RWPE2 (cell line): Measurements from ENCODE around the gene CACNG4.

ENCODE experiments used
- ATAC-seq: fragments of 200-7000 bp; cut with Tn5 transposase; 3 replicates; pipeline ENCODE4 v1.9.1; 2021; ENCODE audit warnings: low read depth
- DNase-seq: peaks from one replicate; pipeline ENCODE4 v3.0.0-alpha.2; 2020; ENCODE audit warnings: low spot score
- H3K27ac ChIP-seq: fragments of 450-650 bp; 2 replicates; pipeline ENCODE4 v1.5.1; 2017; ENCODE audit warnings: mild to moderate bottlenecking; ENCODE audit not compliant: poor library complexity, severe bottlenecking
- H3K27me3 ChIP-seq: fragments of 250-450 bp; sonication (Bioruptor Pico); 2 replicates; pipeline ENCODE4 v1.5.1; 2021; ENCODE audit warnings: mild to moderate bottlenecking, moderate library complexity; ENCODE audit not compliant: insufficient read depth, poor library complexity, severe bottlenecking
- H3K36me3 ChIP-seq: fragments of 250-450 bp; sonication (Bioruptor Pico); 2 replicates; pipeline ENCODE4 v1.5.1; 2020; ENCODE audit warnings: low read depth, mild to moderate bottlenecking, moderate library complexity
- H3K4me1 ChIP-seq: fragments of 250-450 bp; sonication (Bioruptor Pico); 2 replicates; pipeline ENCODE4 v1.5.1; 2021; ENCODE audit warnings: mild to moderate bottlenecking, moderate library complexity; ENCODE audit not compliant: insufficient read depth, poor library complexity, severe bottlenecking
- H3K4me3 ChIP-seq: fragments of 250-450 bp; sonication (Bioruptor Pico); 2 replicates; pipeline ENCODE4 v1.5.1; 2021; ENCODE audit warnings: mild to moderate bottlenecking, moderate library complexity; ENCODE audit not compliant: severe bottlenecking
- H3K9me3 ChIP-seq: fragments of 250-450 bp; sonication (Bioruptor Pico); 2 replicates; pipeline ENCODE4 v1.5.1; 2021; ENCODE audit warnings: mild to moderate bottlenecking, moderate library complexity; ENCODE audit not compliant: severe bottlenecking
- TF ChIP-seq, protein P1 (sequence below): fragments of 450-650 bp; IDR thresholded peaks from one replicate; pipeline ENCODE4 v1.5.1; 2017; ENCODE audit warnings: mild to moderate bottlenecking, moderate library complexity; ENCODE audit not compliant: poor library complexity, severe bottlenecking

Gene CACNG4

DNA sequence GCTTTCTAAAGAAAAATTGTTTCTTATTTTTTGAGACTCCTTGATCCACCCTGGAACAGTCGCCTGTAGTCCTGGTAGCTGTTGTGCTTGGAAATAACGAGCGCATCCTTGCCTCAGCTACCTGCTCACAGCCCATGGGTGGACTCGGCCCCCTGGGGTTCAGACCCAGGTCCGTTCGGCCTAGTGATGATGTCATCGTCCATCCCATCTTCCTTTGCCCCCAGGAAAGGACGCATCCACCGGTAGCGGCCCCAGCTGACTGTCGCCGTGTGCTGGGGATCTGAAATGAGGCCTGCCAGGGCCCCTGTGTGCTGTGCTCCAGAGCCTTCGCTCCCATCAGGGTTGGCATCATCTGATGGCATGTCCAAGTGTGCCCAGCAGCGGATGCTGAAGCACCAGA, 67.9 kb downstream of the CACNG4 start:
- DNase-seq (no peak), ATAC-seq (no peak)
- Histone ChIP-seq H3K36me3 (no peaks in the 10 kb centered on the region), H3K27me3 (no peaks in the 10 kb centered on the region), H3K9me3 (no peaks in the 10 kb centered on the region), H3K27ac (no peak overlapping the region), H3K4me3 (no peak overlapping the region), H3K4me1 (no peaks in the 10 kb centered on the region)
- TF ChIP-seq, protein P1, sequence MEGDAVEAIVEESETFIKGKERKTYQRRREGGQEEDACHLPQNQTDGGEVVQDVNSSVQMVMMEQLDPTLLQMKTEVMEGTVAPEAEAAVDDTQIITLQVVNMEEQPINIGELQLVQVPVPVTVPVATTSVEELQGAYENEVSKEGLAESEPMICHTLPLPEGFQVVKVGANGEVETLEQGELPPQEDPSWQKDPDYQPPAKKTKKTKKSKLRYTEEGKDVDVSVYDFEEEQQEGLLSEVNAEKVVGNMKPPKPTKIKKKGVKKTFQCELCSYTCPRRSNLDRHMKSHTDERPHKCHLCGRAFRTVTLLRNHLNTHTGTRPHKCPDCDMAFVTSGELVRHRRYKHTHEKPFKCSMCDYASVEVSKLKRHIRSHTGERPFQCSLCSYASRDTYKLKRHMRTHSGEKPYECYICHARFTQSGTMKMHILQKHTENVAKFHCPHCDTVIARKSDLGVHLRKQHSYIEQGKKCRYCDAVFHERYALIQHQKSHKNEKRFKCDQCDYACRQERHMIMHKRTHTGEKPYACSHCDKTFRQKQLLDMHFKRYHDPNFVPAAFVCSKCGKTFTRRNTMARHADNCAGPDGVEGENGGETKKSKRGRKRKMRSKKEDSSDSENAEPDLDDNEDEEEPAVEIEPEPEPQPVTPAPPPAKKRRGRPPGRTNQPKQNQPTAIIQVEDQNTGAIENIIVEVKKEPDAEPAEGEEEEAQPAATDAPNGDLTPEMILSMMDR = no peak

DNA sequence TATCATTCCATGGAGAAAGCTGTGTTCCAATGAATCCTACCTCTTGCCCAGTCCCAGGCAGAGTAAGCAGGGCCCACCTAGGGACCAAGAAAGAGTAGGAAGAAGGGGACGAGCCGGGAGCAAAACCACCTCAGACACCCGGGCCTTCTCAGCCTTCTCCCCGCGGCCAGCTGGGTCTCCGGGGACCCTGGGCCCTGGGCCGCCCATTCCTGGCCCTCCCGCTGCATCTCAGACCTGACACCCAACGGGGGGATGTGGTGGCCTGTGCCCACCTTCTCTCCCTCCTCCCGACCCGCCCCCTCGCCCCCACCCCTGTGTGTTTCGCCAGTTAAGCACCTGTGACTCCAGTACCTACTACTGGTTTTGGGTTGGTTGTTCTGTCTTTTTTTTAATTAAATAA, 68.5 kb downstream of the CACNG4 start:
- TF ChIP-seq, protein P1 = no peak
- DNase-seq = no peak
- Histone ChIP-seq H3K36me3 (no peaks in the 10 kb centered on the region), H3K4me3 (no peak overlapping the region), H3K4me1 (no peaks in the 10 kb centered on the region), H3K27ac (no peak overlapping the region), H3K27me3 (no peaks in the 10 kb centered on the region), H3K9me3 (no peaks in the 10 kb centered on the region)
- ATAC-seq = no peak

DNA sequence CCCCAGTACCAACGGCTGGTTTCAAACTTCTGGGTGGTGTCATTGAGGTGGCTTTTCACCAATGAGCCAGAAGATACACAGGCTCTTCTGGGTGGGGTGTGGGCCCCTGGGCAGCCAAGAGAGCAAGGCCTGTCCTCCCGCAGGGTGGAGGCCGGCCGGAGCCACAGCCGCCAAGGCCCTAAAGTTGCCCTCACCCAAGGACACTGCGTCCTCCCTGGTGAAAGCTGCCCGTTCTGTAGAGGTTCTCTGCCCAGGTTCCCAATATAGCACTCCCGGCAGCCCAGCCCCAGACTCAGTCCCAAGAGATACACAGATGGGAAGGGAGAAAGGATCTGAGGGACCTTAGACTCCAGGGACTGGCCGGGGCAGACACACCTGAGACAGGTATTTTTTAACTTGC, 69.1 kb downstream of the CACNG4 start:
- Histone ChIP-seq H3K4me1 (no peaks in the 10 kb centered on the region), H3K4me3 (no peak overlapping the region), H3K27ac (no peak overlapping the region), H3K9me3 (no peaks in the 10 kb centered on the region), H3K27me3 (no peaks in the 10 kb centered on the region), H3K36me3 (no peaks in the 10 kb centered on the region)
- TF ChIP-seq, protein P1 = no peak
- DNase-seq (no peak), ATAC-seq (no peak)

DNA sequence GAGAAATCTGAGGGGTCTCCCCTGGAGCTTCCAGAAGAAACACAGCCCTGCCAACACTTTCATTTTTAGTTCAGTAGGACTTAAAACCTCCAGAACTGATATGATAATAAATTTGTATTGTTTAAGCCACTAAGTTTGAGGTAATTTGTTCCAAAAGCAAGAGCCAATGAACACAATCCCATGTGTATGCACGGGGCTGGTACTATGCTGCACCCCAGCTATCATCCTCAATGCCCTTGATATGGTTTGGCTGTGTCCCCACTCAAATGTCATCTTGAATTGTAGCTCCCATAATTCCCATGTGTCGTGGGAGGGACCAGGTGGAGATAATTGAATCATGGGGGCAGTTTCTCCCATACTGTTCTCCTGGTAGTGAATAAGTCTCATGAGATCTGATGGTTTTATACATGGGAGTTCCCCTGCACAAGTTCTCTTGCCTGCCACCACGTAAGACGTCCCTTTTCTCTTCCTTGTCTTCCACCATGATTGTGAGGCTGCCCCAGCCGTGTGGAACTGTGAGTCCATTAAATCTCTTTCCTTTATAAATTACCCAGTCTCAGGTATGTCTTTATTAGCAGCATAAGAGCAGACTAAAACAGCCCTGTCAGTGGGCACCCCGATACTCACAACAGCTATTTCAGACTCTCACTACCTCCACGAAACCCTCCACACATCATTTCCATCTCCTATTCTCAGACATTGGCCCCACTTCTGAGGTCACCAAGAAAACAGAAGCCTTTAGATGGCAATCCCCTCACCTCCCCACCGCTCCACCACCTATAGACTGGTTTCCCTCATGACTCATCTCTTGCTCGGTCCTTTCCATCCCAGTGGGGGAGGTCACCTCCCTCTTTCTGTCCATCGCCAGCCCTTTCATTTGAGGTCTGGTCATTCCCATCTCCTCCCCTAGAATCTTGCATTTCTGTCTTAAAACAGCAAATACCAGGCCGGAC, 70.9 kb downstream of the CACNG4 start:
- DNase-seq (no peak), ATAC-seq (no peak)
- no peaks in the 10 kb centered on the region for H3K36me3 ChIP-seq
- no peaks in the 10 kb centered on the region for H3K9me3 ChIP-seq
- TF ChIP-seq, protein P1 = no peak
- no peak overlapping the region for H3K27ac ChIP-seq
- H3K4me1 ChIP-seq = no peaks in the 10 kb centered on the region
- no peaks in the 10 kb centered on the region for H3K27me3 ChIP-seq
- H3K4me3 ChIP-seq = no peak overlapping the region

DNA sequence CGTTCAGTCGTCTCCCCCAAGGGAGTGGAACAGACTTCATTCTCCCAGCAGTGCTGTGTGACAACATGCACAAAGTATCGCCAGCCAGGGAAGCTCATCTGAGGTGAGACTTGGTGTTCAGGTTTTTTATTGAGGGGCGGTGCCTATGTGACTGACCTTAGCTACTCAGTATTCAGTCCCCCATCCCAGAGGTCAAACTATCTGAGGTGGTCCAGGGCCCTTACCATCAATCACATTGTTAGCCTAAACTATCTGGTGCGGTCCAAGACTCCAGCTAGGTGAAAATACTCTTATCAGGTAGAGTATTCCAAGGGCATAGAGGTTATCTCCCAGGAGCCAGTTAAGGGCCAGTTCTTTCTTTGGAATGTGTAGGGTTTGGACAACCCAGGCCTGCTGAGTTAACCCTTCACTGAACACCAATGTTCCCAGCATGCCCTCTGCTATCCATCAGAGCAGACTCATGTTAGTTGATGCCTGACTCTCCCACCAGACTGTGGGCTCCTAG, 74.4 kb downstream of the CACNG4 start:
- DNase-seq = no peak
- Histone ChIP-seq H3K27me3 (no peaks in the 10 kb centered on the region), H3K36me3 (no peaks in the 10 kb centered on the region), H3K9me3 (no peaks in the 10 kb centered on the region), H3K4me1 (no peaks in the 10 kb centered on the region), H3K27ac (no peak overlapping the region), H3K4me3 (no peak overlapping the region)
- TF ChIP-seq, protein P1 = no peak
- no peak for ATAC-seq
